Panc1 (cell line): ENCODE measurements around the gene ZCCHC14. TPM values are rescaled to one million over a fixed set of nuclear protein-coding genes. Genes with fewer than 3 reads are reported as not detected.

Experiments
- ATAC-seq: fragments of 200-7000 bp; cut with Tn5 transposase; 2 replicates; pipeline ENCODE4 v1.9.1; 2020; ENCODE audit warnings: mild to moderate bottlenecking, moderate library complexity
- BruUV-seq: library from RNA; stranded (reverse); fragments of 400-500 nt; replicated peaks from 2 replicates; lab custom pipeline; 2021; lab: Mats Ljungman, UMichigan
- CTCF ChIA-PET: fragments of 300-600 bp; sonication (Branson Sonifier 250); formaldehyde crosslinking; loops from one replicate; lab custom pipeline; 2022; ENCODE audit warnings: antibody characterized with exemption; lab: Charles Lee
- POLR2A ChIA-PET: fragments of 300-600 bp; sonication (Branson Sonifier 250); formaldehyde crosslinking; loops from one replicate; lab custom pipeline; 2022; ENCODE audit warnings: antibody characterized with exemption; lab: Charles Lee
- DNase-seq: peaks from one replicate; pipeline ENCODE4 v3.0.0-alpha.2; 2010; ENCODE audit warnings: low read depth, low spot score
- H3K27ac ChIP-seq: 2 replicates; pipeline ENCODE4 v1.5.1; 2011; ENCODE audit warnings: mild to moderate bottlenecking, low read length, inconsistent platforms
- H3K27me3 ChIP-seq: fragments of 200-500 bp; sonication (Bioruptor generic); 2 replicates; pipeline ENCODE4 v1.6.0; 2014; ENCODE audit warnings: low read length, inconsistent platforms; ENCODE audit not compliant: control insufficient read depth, insufficient read depth
- H3K36me3 ChIP-seq: fragments of 200-500 bp; sonication (Bioruptor generic); 2 replicates; pipeline ENCODE4 v1.5.1; 2014; ENCODE audit warnings: inconsistent platforms, mild to moderate bottlenecking, low read length, moderate library complexity; ENCODE audit not compliant: control insufficient read depth, insufficient read depth
- H3K4me1 ChIP-seq: 2 replicates; pipeline ENCODE4 v1.5.1; 2011; ENCODE audit warnings: inconsistent platforms, mild to moderate bottlenecking, low read length, moderate library complexity; ENCODE audit not compliant: control insufficient read depth, insufficient read depth
- H3K4me3 ChIP-seq, 2 experiments: 2 replicates each; pipeline ENCODE4 v1.5.1; 2011 to 2012; ENCODE audit warnings: low read depth in 2 of 2, low read length in 2 of 2, mild to moderate bottlenecking in 2 of 2, inconsistent platforms in 1 of 2, moderate library complexity in 1 of 2
- H3K9me3 ChIP-seq: fragments of 200-500 bp; sonication (Bioruptor generic); 2 replicates; pipeline ENCODE4 v1.5.1; 2014; ENCODE audit warnings: low read depth, mild to moderate bottlenecking, inconsistent platforms, low read length, moderate library complexity; ENCODE audit not compliant: control insufficient read depth, insufficient read depth
- POLR2AphosphoS5 ChIP-seq: IDR thresholded peaks from 2 replicates; pipeline ENCODE4 v1.6.1; 2012; ENCODE audit warnings: mild to moderate bottlenecking, low read depth, low read length, moderate library complexity
- SIN3A ChIP-seq: IDR thresholded peaks from 2 replicates; pipeline ENCODE4 v1.6.1; 2012; ENCODE audit warnings: low read depth, mild to moderate bottlenecking, low read length, moderate library complexity, borderline replicate concordance; ENCODE audit not compliant: insufficient read depth
- TCF7L2 ChIP-seq: IDR thresholded peaks from 2 replicates; pipeline ENCODE4 v1.6.1; 2011; ENCODE audit warnings: mild to moderate bottlenecking, low read depth, low read length, inconsistent platforms
- in situ Hi-C: cut with HindIII; loops from 2 replicates; pipeline ENCODE4 v1.10.0; 2016; ENCODE audit warnings: low sequenced_read_pairs, low pct_unique_long_range_greater_than_20kb
- intact Hi-C: fragments of 100-400 bp; cut with micrococcal nuclease; formaldehyde crosslinking; loops from one replicate; pipeline ENCODE4 v1.10.0; 2022; ENCODE audit not compliant: unreplicated experiment
- total RNA-seq: library from RNA; stranded (reverse); gene quantifications from one replicate; pipeline ENCODE4 v1.2.1, GENCODE V29; 2021; ENCODE audit not compliant: unreplicated experiment
- TF ChIP-seq, protein P1 (sequence below), 2 experiments: IDR thresholded peaks; 2 replicates each; pipeline ENCODE4 v1.6.1; 2011 to 2012; ENCODE audit warnings: low read depth in 2 of 2, control low read depth in 1 of 2, low read length in 1 of 2, mild to moderate bottlenecking in 1 of 2, moderate library complexity in 1 of 2; ENCODE audit not compliant: insufficient read depth in 1 of 2
- TF ChIP-seq, protein P2 (sequence below): fragments of 450-650 bp; IDR thresholded peaks from 2 replicates; pipeline ENCODE4 v1.5.1; 2017; ENCODE audit warnings: mild to moderate bottlenecking

ZCCHC14 gene
- total RNA-seq, 1 experiment from 2014 or later: 35.0 TPM

DNA sequence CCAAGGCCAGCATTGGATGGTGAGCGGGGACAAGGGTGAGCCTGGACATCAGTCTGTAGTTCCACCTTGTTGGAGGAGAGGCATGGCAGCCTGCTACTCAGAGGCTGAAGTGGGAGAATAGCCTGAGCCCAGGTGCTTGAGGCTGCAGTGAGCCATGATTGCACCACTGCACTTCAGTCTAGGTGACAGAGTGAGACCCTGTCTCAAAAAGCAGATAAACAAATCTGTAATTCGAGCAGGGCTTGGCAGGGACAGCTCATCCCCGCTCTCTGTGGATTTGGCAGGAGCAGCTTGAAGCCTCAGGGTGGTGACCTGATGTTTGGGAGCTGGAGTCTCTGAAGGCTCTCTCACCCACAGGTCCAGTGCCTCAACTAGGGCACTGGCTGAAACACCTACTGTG, 38.6 kb upstream of the ZCCHC14 start:
- BruUV-seq: no TSS peak
- intact Hi-C loops (no loop called here), in situ Hi-C loops (no loop called here)
- no peaks in the 10 kb centered on the region for H3K36me3 ChIP-seq
- ChIA-PET POLR2A (no interaction called here), CTCF (no interaction called here)
- H3K4me1 ChIP-seq: no peaks in the 10 kb centered on the region
- H3K4me3 ChIP-seq: no peak overlapping the region
- no peaks in the 10 kb centered on the region for H3K27me3 ChIP-seq
- H3K9me3 ChIP-seq: no peaks in the 10 kb centered on the region; the same call in 1 of the 2 replicates
- ATAC-seq: no peak
- no peak for DNase-seq
- TF ChIP-seq SIN3A: no peak
- no peak for TF ChIP-seq POLR2AphosphoS5
- TF ChIP-seq, protein P1, sequence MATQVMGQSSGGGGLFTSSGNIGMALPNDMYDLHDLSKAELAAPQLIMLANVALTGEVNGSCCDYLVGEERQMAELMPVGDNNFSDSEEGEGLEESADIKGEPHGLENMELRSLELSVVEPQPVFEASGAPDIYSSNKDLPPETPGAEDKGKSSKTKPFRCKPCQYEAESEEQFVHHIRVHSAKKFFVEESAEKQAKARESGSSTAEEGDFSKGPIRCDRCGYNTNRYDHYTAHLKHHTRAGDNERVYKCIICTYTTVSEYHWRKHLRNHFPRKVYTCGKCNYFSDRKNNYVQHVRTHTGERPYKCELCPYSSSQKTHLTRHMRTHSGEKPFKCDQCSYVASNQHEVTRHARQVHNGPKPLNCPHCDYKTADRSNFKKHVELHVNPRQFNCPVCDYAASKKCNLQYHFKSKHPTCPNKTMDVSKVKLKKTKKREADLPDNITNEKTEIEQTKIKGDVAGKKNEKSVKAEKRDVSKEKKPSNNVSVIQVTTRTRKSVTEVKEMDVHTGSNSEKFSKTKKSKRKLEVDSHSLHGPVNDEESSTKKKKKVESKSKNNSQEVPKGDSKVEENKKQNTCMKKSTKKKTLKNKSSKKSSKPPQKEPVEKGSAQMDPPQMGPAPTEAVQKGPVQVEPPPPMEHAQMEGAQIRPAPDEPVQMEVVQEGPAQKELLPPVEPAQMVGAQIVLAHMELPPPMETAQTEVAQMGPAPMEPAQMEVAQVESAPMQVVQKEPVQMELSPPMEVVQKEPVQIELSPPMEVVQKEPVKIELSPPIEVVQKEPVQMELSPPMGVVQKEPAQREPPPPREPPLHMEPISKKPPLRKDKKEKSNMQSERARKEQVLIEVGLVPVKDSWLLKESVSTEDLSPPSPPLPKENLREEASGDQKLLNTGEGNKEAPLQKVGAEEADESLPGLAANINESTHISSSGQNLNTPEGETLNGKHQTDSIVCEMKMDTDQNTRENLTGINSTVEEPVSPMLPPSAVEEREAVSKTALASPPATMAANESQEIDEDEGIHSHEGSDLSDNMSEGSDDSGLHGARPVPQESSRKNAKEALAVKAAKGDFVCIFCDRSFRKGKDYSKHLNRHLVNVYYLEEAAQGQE (IDR thresholded peaks at IDR 0.05; ENCODE audit: insufficient read depth in 1 of 2, low read depth in 2 of 2, low read length in 1 of 2): no peak
- TF ChIP-seq, protein P2, sequence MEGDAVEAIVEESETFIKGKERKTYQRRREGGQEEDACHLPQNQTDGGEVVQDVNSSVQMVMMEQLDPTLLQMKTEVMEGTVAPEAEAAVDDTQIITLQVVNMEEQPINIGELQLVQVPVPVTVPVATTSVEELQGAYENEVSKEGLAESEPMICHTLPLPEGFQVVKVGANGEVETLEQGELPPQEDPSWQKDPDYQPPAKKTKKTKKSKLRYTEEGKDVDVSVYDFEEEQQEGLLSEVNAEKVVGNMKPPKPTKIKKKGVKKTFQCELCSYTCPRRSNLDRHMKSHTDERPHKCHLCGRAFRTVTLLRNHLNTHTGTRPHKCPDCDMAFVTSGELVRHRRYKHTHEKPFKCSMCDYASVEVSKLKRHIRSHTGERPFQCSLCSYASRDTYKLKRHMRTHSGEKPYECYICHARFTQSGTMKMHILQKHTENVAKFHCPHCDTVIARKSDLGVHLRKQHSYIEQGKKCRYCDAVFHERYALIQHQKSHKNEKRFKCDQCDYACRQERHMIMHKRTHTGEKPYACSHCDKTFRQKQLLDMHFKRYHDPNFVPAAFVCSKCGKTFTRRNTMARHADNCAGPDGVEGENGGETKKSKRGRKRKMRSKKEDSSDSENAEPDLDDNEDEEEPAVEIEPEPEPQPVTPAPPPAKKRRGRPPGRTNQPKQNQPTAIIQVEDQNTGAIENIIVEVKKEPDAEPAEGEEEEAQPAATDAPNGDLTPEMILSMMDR: no peak
- no peak for TF ChIP-seq TCF7L2
- H3K27ac ChIP-seq: no peak overlapping the region

DNA sequence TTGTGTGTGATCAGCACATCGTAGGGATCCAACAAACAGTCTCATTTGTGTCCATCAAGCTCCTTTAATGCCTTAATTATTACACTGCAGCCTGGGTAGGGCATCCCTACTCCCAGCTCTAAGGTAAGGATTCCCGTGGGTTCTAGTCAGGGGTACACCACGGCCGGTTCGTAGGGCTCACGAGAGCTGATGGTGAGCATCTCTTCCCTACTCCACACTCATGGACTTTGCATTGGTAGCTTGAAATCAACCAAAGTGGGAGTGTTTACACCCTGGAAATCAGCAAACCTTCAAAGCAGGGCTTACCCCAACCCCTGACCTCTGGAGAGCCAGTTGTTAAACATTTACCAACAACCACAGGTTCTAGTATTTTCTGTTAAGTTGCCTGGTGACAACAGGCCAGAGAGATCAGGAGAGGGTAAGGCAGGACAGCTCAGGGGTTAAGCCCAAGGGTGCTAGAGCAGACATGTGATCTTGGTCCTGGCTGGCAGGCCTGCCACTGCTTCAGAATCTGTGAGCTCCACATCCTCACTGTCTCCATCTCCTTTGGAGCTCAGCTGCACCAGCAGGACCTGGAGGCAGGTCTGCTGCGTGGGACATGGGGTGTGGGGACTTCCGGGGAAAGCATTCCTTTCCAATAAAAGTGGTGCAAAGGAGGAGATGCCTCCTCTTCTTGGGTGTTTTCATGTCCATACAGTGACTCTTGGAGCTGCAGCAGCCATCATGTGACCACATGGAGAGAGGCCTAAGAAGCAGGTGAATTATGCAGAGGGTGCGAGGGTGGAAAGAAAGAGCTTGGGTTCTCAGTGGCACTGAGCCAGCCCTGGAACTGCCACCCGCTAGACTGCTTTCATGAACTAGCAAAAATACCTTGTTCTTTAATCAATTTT, 36.1 kb upstream of the ZCCHC14 start:
- no peak for DNase-seq
- no peak for ATAC-seq
- Histone ChIP-seq H3K27me3 (no peaks in the 10 kb centered on the region), H3K36me3 (no peaks in the 10 kb centered on the region), H3K9me3 (no peaks in the 10 kb centered on the region; the same call in 1 of the 2 replicates), H3K4me1 (no peaks in the 10 kb centered on the region), H3K4me3 (no peak overlapping the region), H3K27ac (no peak overlapping the region)
- TF ChIP-seq, protein P2: no peak
- TF ChIP-seq, protein P1 (IDR thresholded peaks at IDR 0.05; ENCODE audit: insufficient read depth in 1 of 2, low read depth in 2 of 2, low read length in 1 of 2): no peak
- no peak for TF ChIP-seq SIN3A
- no peak for TF ChIP-seq TCF7L2
- no peak for TF ChIP-seq POLR2AphosphoS5
- ChIA-PET POLR2A (no interaction called here), CTCF (no interaction called here)
- in situ Hi-C loops (no loop called here), intact Hi-C loops (no loop called here)
- no TSS peak for BruUV-seq
